Endothelial cell of umbilical vein (primary cell): ENCODE measurements around the gene CLEC17A.

Experiments used
- EZH2 ChIP-seq: IDR thresholded peaks from 2 replicates; pipeline ENCODE4 v1.6.1; 2012; ENCODE audit warnings: borderline replicate concordance, low read depth, mild to moderate bottlenecking, moderate library complexity, low read length, inconsistent platforms; ENCODE audit not compliant: severe bottlenecking
- FOS ChIP-seq: IDR thresholded peaks from 2 replicates; pipeline ENCODE4 v1.6.1; 2011; ENCODE audit warnings: mild to moderate bottlenecking, low read length, moderate library complexity, borderline replicate concordance; ENCODE audit not compliant: insufficient read depth
- MYC ChIP-seq: IDR thresholded peaks from one replicate; pipeline ENCODE4 v1.6.1; 2011; ENCODE audit warnings: mild to moderate bottlenecking, low read depth, low read length
- POLR2A ChIP-seq: IDR thresholded peaks from 2 replicates; pipeline ENCODE4 v1.6.1; 2012; ENCODE audit warnings: low read depth, mild to moderate bottlenecking, control low read depth, low read length
- POLR2AphosphoS5 ChIP-seq: IDR thresholded peaks from 2 replicates; pipeline ENCODE4 v1.6.1; 2012; ENCODE audit warnings: low read depth, mild to moderate bottlenecking, control low read depth, low read length, moderate library complexity; ENCODE audit not compliant: insufficient read depth
- TF ChIP-seq, protein P1 (sequence below), 2 donors: IDR thresholded peaks; 1 replicate in 1 of 2; 2 replicates in 1 of 2; pipeline ENCODE4 v1.5.1; 2011; ENCODE audit warnings: low read length in 2 of 2, mild to moderate bottlenecking in 2 of 2, moderate library complexity in 2 of 2, control low read depth in 1 of 2, inconsistent platforms in 1 of 2, low read depth in 1 of 2; ENCODE audit not compliant: insufficient read depth in 1 of 2; ENCODE audit errors: extremely low read depth in 1 of 2
- TF ChIP-seq, protein P2 (sequence below): IDR thresholded peaks from 2 replicates; pipeline ENCODE4 v1.6.1; 2011; ENCODE audit not compliant: insufficient read depth, insufficient read length

DNA sequence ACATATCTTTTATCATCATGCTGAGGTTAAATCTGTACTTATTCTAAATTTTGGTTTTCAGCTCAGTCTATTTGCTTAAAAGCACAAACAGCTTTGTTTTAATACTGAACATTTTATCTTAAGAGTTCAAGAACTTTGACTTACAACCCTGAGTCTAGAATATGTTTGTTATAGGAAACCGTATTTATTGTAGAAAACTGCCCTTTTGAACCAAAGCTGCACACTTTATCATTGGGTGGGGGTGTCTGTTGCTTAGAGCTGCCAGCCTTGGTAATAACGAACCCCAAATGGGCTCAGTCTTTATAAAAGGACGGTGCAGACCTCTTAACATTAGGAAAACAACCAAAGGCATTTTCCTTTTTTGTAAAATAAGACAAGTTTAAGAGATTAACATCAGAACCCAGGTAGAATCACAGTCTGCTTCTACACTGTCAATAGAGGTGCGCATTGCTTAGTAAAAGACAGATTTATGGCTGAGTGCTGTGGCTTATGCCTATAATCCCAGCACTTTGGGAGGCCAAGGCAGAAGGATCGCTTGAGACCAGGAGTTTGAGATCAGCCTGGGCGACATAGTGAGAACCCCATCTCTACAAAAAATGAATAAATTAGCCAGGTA lies 77.1 kb downstream of the CLEC17A start:
- TF ChIP-seq, protein P1, sequence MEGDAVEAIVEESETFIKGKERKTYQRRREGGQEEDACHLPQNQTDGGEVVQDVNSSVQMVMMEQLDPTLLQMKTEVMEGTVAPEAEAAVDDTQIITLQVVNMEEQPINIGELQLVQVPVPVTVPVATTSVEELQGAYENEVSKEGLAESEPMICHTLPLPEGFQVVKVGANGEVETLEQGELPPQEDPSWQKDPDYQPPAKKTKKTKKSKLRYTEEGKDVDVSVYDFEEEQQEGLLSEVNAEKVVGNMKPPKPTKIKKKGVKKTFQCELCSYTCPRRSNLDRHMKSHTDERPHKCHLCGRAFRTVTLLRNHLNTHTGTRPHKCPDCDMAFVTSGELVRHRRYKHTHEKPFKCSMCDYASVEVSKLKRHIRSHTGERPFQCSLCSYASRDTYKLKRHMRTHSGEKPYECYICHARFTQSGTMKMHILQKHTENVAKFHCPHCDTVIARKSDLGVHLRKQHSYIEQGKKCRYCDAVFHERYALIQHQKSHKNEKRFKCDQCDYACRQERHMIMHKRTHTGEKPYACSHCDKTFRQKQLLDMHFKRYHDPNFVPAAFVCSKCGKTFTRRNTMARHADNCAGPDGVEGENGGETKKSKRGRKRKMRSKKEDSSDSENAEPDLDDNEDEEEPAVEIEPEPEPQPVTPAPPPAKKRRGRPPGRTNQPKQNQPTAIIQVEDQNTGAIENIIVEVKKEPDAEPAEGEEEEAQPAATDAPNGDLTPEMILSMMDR (IDR thresholded peaks at IDR 0.05; ENCODE audit: extremely low read depth in 1 of 2, insufficient read depth in 1 of 2, low read depth in 1 of 2, low read length in 2 of 2) = no peak
- TF ChIP-seq POLR2AphosphoS5 (no peak), FOS (no peak), POLR2A (no peak), MYC (no peak), EZH2 (no peak)
- TF ChIP-seq, protein P2, sequence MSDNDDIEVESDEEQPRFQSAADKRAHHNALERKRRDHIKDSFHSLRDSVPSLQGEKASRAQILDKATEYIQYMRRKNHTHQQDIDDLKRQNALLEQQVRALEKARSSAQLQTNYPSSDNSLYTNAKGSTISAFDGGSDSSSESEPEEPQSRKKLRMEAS = no peak
